PFSK-1 (cell line): ENCODE results near the gene DGKI.

Source experiments
- FOXP2 ChIP-seq: optimal IDR thresholded peaks from 2 replicates; pipeline ENCODE3; 2011; ENCODE audit warnings: borderline replicate concordance, control low read depth, inconsistent platforms; ENCODE audit not compliant: insufficient read depth; ENCODE audit errors: extremely low read length, extremely low read depth
- POLR2AphosphoS5 ChIP-seq: IDR thresholded peaks from 2 replicates; pipeline ENCODE4 v1.6.1; 2012; ENCODE audit warnings: low read depth, mild to moderate bottlenecking, control low read depth, low read length, moderate library complexity
- SIN3A ChIP-seq: IDR thresholded peaks from 2 replicates; pipeline ENCODE4 v1.6.1; 2012; ENCODE audit warnings: mild to moderate bottlenecking, low read length, moderate library complexity, borderline replicate concordance; ENCODE audit not compliant: insufficient read depth
- TAF1 ChIP-seq: IDR thresholded peaks from 2 replicates; pipeline ENCODE4 v1.6.1; 2012; ENCODE audit warnings: low read length, control low read depth, borderline replicate concordance; ENCODE audit not compliant: insufficient read depth
- TF ChIP-seq, protein P1 (sequence below), 2 experiments: IDR thresholded peaks; 2 replicates each; pipeline versions ENCODE4 v1.6.1 to v1.8.0; 2011 to 2012; ENCODE audit warnings: low read depth in 2 of 2, low read length in 2 of 2, control low read depth in 1 of 2, inconsistent platforms in 1 of 2, mild to moderate bottlenecking in 1 of 2, moderate library complexity in 1 of 2; ENCODE audit not compliant: insufficient read depth in 1 of 2

The DGKI gene

DNA sequence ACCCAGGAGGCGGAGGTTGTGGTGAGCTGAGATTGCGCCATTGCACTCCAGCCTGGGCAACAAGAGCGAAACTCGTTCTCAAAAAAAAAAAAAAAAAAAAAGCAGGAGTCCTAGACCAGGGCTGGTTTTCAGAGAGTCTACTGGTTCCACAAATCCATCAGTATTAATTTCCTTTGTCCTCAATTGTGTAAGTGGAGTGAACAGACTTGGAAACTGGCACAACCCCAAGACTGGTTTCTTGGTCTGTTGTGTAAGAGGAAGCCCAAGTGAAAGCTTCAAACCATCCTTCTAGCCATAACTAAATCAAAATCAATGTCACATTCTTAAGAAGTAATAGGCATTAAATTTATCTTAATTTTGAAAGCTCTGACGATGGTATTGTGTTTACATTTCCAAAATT, 213.6 kb downstream of the DGKI start:
- TF ChIP-seq TAF1, result no peak

GRCh38 chr7:137628216-137628615, 218.6 kb downstream of the DGKI start:
- no peak for TF ChIP-seq POLR2AphosphoS5
- no peak for TF ChIP-seq TAF1
- TF ChIP-seq FOXP2, result no peak
- TF ChIP-seq, protein P1, sequence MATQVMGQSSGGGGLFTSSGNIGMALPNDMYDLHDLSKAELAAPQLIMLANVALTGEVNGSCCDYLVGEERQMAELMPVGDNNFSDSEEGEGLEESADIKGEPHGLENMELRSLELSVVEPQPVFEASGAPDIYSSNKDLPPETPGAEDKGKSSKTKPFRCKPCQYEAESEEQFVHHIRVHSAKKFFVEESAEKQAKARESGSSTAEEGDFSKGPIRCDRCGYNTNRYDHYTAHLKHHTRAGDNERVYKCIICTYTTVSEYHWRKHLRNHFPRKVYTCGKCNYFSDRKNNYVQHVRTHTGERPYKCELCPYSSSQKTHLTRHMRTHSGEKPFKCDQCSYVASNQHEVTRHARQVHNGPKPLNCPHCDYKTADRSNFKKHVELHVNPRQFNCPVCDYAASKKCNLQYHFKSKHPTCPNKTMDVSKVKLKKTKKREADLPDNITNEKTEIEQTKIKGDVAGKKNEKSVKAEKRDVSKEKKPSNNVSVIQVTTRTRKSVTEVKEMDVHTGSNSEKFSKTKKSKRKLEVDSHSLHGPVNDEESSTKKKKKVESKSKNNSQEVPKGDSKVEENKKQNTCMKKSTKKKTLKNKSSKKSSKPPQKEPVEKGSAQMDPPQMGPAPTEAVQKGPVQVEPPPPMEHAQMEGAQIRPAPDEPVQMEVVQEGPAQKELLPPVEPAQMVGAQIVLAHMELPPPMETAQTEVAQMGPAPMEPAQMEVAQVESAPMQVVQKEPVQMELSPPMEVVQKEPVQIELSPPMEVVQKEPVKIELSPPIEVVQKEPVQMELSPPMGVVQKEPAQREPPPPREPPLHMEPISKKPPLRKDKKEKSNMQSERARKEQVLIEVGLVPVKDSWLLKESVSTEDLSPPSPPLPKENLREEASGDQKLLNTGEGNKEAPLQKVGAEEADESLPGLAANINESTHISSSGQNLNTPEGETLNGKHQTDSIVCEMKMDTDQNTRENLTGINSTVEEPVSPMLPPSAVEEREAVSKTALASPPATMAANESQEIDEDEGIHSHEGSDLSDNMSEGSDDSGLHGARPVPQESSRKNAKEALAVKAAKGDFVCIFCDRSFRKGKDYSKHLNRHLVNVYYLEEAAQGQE (IDR thresholded peaks at IDR 0.05; ENCODE audit: insufficient read depth in 1 of 2, low read depth in 2 of 2, low read length in 2 of 2), result no peak
- no peak for TF ChIP-seq SIN3A

DNA sequence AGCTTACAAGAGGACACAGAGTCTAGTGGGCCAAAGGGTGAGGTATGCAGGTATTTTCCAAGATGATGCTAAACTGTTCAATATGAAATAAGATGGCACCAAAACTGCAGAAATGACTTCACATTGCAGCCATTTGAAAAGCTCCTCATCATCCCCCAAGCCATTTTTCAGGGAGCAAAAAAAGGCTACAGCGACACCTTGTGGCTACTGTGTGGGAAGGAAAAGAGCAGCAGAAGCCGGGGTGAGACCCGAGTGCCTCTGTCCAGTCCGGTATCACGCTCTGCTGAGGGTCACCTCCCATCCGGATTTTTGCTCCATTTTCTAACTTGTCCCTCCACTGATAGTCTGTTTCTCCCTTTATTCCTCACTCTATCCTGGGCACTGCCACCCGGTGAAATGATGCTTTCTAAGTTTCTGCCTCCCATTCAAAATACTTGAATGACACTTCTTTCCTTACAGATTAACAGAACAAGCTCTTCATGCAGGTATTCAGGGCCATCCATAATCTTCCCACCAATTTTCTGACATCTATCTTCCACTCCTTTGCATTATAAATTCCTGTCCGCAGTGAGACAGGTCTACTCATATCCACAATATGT, 220.2 kb downstream of the DGKI start:
- TF ChIP-seq TAF1, result no peak
- TF ChIP-seq, protein P1 (IDR thresholded peaks at IDR 0.05; ENCODE audit: insufficient read depth in 1 of 2, low read depth in 2 of 2, low read length in 2 of 2), result peak in 1 of 2 experiments; percentile 79; a peak in 2 of 4 replicates

DNA sequence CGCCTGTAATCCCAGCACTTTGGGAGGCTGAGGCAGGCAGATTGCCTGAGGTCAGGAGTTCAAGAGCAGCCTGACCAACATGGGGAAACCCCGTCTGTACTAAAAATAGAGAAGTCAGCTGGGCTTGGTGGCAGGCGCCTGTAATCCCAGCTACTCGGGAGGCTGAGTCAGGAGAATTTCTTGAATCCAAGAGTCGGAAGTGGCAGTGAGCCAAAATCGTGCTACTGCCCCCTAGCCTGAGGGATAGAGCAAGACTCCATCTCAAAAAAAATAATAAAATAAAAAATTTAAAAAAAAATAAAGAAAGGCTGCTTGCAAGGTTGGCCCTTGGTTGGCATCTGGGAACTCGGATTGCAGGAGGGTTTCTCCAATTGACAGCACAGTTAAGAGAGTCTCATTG, 221.6 kb downstream of the DGKI start:
- TF ChIP-seq, protein P1 (IDR thresholded peaks at IDR 0.05; ENCODE audit: insufficient read depth in 1 of 2, low read depth in 2 of 2, low read length in 2 of 2), result no peak
- TF ChIP-seq FOXP2 (no peak), SIN3A (no peak), TAF1 (no peak), POLR2AphosphoS5 (no peak)

- no peak for TF ChIP-seq FOXP2
- TF ChIP-seq TAF1, result no peak
- TF ChIP-seq POLR2AphosphoS5, result no peak
- TF ChIP-seq SIN3A, result no peak
- TF ChIP-seq, protein P1 (IDR thresholded peaks at IDR 0.05; ENCODE audit: insufficient read depth in 1 of 2, low read depth in 2 of 2, low read length in 2 of 2), result no peak
Observed at GRCh38 chr7:137619181-137619580, 227.6 kb downstream of the DGKI start.
